HepG2 (cell line): Measurements from ENCODE around the gene SYCE3. TPM values are rescaled to one million over a fixed set of nuclear protein-coding genes. Genes with fewer than 3 reads are reported as not detected.

ENCODE experiments used
- ATAC-seq: fragments of 200-7000 bp; cut with Tn5 transposase; 3 replicates; pipeline ENCODE4 v1.9.1; 2020; ENCODE audit warnings: mild to moderate bottlenecking, moderate library complexity
- BruUV-seq: library from RNA; stranded (reverse); fragments of 400-500 nt; replicated peaks from 2 replicates; lab custom pipeline; 2021; lab: Mats Ljungman, UMichigan
- CTCF ChIA-PET: fragments of 300-600 bp; formaldehyde crosslinking; extraction: SDS; loops from one replicate; lab custom pipeline; 2021; ENCODE audit warnings: low total read pairs, inconsistent platforms, low intra/inter-chr PET ratio; lab: Yijun Ruan, JAX
- POLR2A ChIA-PET: fragments of 350-600 bp; sonication (Branson Sonifier 250); formaldehyde crosslinking; loops from one replicate; lab custom pipeline; 2020; ENCODE audit warnings: antibody characterized with exemption, inconsistent platforms; lab: Yijun Ruan, JAX
- DNase-seq: peaks from one replicate; pipeline ENCODE4 v3.0.0-alpha.2; 2015; ENCODE audit warnings: low spot score
- FAIRE-seq: peaks from 3 replicates; lab custom pipeline; 2011; peaks lifted over from hg19 to GRCh38; lab: Jason Lieb, UNC
- H2AFZ ChIP-seq: one replicate; pipeline ENCODE4 v1.6.1; 2011; ENCODE audit warnings: low read length, inconsistent platforms
- H3K27ac ChIP-seq: fragments of 300-600 bp; 3 replicates; pipeline ENCODE4 v1.8.0; 2011; ENCODE audit warnings: mixed run types, mild to moderate bottlenecking, mixed read lengths, low read length, inconsistent platforms; ENCODE audit not compliant: insufficient read depth; ENCODE audit errors: extremely low read length
- H3K27me3 ChIP-seq, 2 experiments: fragments of 200-600 bp in 1 of 2; 2 replicates in 1 of 2; 3 replicates in 1 of 2; pipeline versions ENCODE4 v1.6.0 to v1.8.0; 2011; ENCODE audit warnings: low read length in 2 of 2, mild to moderate bottlenecking in 2 of 2, moderate library complexity in 2 of 2, inconsistent platforms in 1 of 2; ENCODE audit not compliant: insufficient read depth in 2 of 2, control insufficient read depth in 1 of 2
- H3K36me3 ChIP-seq, 2 experiments: fragments of 200-600 bp in 1 of 2; replicated peaks in 1 of 2; 2 replicates in 1 of 2; 3 replicates in 1 of 2; pipeline versions ENCODE4 v1.5.1 to v1.8.0; 2011; ENCODE audit warnings: low read length in 2 of 2, inconsistent platforms in 1 of 2; ENCODE audit not compliant: insufficient read depth in 2 of 2, control insufficient read depth in 1 of 2
- H3K4me1 ChIP-seq: 2 replicates; pipeline ENCODE4 v1.5.1; 2012; ENCODE audit warnings: low read length, inconsistent platforms; ENCODE audit not compliant: insufficient read depth
- H3K4me2 ChIP-seq: 2 replicates; pipeline ENCODE4 v1.6.0; 2011; ENCODE audit warnings: low read depth, low read length, inconsistent platforms
- H3K4me3 ChIP-seq, 3 experiments: fragments of 200-600 bp in 1 of 3; sonication (generic), shearing (Covaris generic) in 1 of 3; replicated peaks in 1 of 3; 2 replicates each; pipeline ENCODE4 v1.5.1; 2011 to 2016; ENCODE audit warnings: low read length in 3 of 3, inconsistent platforms in 2 of 3, low read depth in 2 of 3, mild to moderate bottlenecking in 2 of 3, control low read depth in 1 of 3, mixed read lengths in 1 of 3; ENCODE audit not compliant: insufficient read depth in 1 of 3
- H3K79me2 ChIP-seq: one replicate; pipeline ENCODE4 v1.6.1; 2011; ENCODE audit warnings: low read length, inconsistent platforms; ENCODE audit not compliant: insufficient read depth
- H3K9ac ChIP-seq: 2 replicates; pipeline ENCODE4 v1.6.0; 2011; ENCODE audit warnings: mild to moderate bottlenecking, low read depth, low read length, inconsistent platforms; ENCODE audit not compliant: insufficient read depth
- H3K9me3 ChIP-seq: 2 replicates; pipeline ENCODE4 v1.5.1; 2012; ENCODE audit warnings: mild to moderate bottlenecking, low read length
- H4K20me1 ChIP-seq: 2 replicates; pipeline ENCODE4 v1.6.0; 2011; ENCODE audit warnings: inconsistent platforms, mild to moderate bottlenecking, low read length, moderate library complexity; ENCODE audit not compliant: insufficient read depth
- ARNT2 ChIP-seq: sonication (generic); formaldehyde crosslinking; IDR thresholded peaks from 2 replicates; pipeline ENCODE4 v1.8.0; 2022; ENCODE audit warnings: mild to moderate bottlenecking, low read depth, missing genetic modification reagents, moderate library complexity
- HNRNPK ChIP-seq: fragments of 200-400 bp; formaldehyde crosslinking; IDR thresholded peaks from 2 replicates; pipeline ENCODE4 v1.6.1; 2018; ENCODE audit warnings: low read length, low read depth, moderate library complexity, mild to moderate bottlenecking; ENCODE audit not compliant: poor library complexity, severe bottlenecking
- WGBS: methylation state at CpG from one replicate; pipeline ENCODE4 v1.1.6; 2017; ENCODE audit warnings: low lambda C conversion rate; 5-methylcytosine and 5-hydroxymethylcytosine counted together
- in situ Hi-C: cut with HindIII; loops from 2 replicates; pipeline ENCODE4 v1.10.0; 2017; ENCODE audit warnings: low pct_unique_long_range_greater_than_20kb; ENCODE audit not compliant: extremely low pct_ligation_motif_present
- intact Hi-C: fragments of 100-400 bp; cut with micrococcal nuclease; formaldehyde crosslinking; loops from one replicate; pipeline ENCODE4 v1.10.0; 2022; ENCODE audit not compliant: unreplicated experiment
- polyA plus RNA-seq, 8 experiments: library from polyadenylated mRNA; depleted of rRNA in 3 of 8; stranded (reverse) in 7 of 8; unstranded in 1 of 8; fragments of >200 nt; fragmentation: Illumina TruSeq in 4 of 8; extraction: Trizol in 4 of 8; gene quantifications; 2 replicates each; pipeline versions ENCODE4 v1.2.1 to v1.2.3, GENCODE V29; 2011 to 2016; ENCODE audit warnings: low read depth in 4 of 8, missing spikeins in 1 of 8, mixed read lengths in 1 of 8; ENCODE audit not compliant: insufficient read depth in 1 of 8
- total RNA-seq, 5 experiments: library from RNA; depleted of rRNA; stranded (reverse); fragments of >200 nt; fragmentation: Illumina TruSeq; extraction: Trizol; gene quantifications; 2 replicates each; pipeline ENCODE4 v1.2.3, GENCODE V29; 2016; ENCODE audit warnings: low read depth in 1 of 5
- TF ChIP-seq, protein P1 (sequence below): sonication (generic); formaldehyde crosslinking; IDR thresholded peaks from 2 replicates; pipeline ENCODE4 v1.4.0; 2020; ENCODE audit warnings: mild to moderate bottlenecking, missing genetic modification reagents
- TF ChIP-seq, protein P2 (sequence below): IDR thresholded peaks from 2 replicates; pipeline ENCODE4 v1.6.1; 2018; ENCODE audit warnings: missing genetic modification reagents, mild to moderate bottlenecking, missing compliant biosample characterization

The SYCE3 gene
- total and polyA plus RNA-seq, 2 of the 13 experiments (the other 11 are each of a cell fraction or from before 2014, with no cell fraction given) = not detected

DNA sequence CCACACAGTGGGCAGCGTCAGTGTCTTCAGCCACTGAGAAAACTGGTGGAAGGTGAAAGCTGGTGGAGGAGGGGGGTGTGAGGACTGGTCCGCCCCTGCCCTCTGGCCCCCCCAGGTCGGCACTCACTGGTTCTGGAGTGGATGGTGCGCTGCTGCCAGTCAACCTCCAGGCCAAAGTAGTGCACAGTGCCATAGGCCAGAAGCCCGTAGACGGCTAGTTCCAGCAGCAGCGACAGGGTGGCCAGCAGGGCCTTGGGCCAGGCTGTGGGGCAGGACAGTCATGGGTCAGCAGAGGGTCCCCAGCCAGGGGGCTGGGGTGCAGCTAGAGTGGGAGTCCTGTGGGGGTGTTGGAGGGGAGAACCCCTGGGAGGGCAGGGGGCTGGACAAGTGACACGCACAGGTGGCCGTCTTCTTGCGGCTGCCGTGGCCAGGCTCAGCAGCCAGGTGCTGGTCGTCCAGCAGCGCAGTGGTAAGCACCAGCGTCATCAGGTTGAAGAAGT, 57.4 kb downstream of the SYCE3 start:
- H3K27ac ChIP-seq = no peak overlapping the region
- WGBS = 100% methylated on average over 7 of the region's 14 CpGs
- no peak for DNase-seq
- H3K79me2 ChIP-seq = peaks cover 28% of the 10 kb centered on the region
- H2AFZ ChIP-seq = no peak overlapping the region
- no peak overlapping the region for H3K4me2 ChIP-seq
- CTCF ChIA-PET = no interaction called here
- in situ Hi-C loops = no loop called here
- TF ChIP-seq, protein P1, sequence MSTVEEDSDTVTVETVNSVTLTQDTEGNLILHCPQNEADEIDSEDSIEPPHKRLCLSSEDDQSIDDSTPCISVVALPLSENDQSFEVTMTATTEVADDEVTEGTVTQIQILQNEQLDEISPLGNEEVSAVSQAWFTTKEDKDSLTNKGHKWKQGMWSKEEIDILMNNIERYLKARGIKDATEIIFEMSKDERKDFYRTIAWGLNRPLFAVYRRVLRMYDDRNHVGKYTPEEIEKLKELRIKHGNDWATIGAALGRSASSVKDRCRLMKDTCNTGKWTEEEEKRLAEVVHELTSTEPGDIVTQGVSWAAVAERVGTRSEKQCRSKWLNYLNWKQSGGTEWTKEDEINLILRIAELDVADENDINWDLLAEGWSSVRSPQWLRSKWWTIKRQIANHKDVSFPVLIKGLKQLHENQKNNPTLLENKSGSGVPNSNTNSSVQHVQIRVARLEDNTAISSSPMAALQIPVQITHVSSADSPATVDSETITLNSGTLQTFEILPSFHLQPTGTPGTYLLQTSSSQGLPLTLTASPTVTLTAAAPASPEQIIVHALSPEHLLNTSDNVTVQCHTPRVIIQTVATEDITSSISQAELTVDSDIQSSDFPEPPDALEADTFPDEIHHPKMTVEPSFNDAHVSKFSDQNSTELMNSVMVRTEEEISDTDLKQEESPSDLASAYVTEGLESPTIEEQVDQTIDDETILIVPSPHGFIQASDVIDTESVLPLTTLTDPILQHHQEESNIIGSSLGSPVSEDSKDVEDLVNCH (CRISPR knock-in tag) = no peak
- TF ChIP-seq ARNT2 (no peak), HNRNPK (no peak)
- TF ChIP-seq, protein P2, sequence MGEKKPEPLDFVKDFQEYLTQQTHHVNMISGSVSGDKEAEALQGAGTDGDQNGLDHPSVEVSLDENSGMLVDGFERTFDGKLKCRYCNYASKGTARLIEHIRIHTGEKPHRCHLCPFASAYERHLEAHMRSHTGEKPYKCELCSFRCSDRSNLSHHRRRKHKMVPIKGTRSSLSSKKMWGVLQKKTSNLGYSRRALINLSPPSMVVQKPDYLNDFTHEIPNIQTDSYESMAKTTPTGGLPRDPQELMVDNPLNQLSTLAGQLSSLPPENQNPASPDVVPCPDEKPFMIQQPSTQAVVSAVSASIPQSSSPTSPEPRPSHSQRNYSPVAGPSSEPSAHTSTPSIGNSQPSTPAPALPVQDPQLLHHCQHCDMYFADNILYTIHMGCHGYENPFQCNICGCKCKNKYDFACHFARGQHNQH (CRISPR knock-in tag) = no peak
- TF ChIP-seq, all 625 proteins: peak for 0
- peaks cover 2 to 10% of the 10 kb centered on the region in 2 experiments; a peak in 1 of 5 replicates for H3K36me3 ChIP-seq
- intact Hi-C loops = no loop called here
- H3K4me3 ChIP-seq = no peak overlapping the region
- no peak overlapping the region for H3K9ac ChIP-seq
- no TSS peak for BruUV-seq
- ATAC-seq (no peak), FAIRE-seq (no peak)
- no peaks in the 10 kb centered on the region for H3K9me3 ChIP-seq
- H3K4me1 ChIP-seq = peaks cover 19% of the 10 kb centered on the region
- H3K27me3 ChIP-seq = no peaks in the 10 kb centered on the region; a peak in 1 of 5 replicates
- no peaks in the 10 kb centered on the region for H4K20me1 ChIP-seq
- POLR2A ChIA-PET = no interaction called here
